GM18498 (cell line): Measurements from ENCODE around the gene CATSPERE.
"Not testable (repeated sequence)": the region's sequence is repeated elsewhere in the genome, so short reads cannot be mapped to it uniquely, and the experiment has no call there.

Experiments
- ATAC-seq: cut with Tn5 transposase; IDR thresholded peaks from one replicate; pipeline ENCODE4 v1.9.1; 2021; ENCODE audit warnings: mild to moderate bottlenecking, moderate library complexity; ENCODE audit not compliant: unreplicated experiment

The CATSPERE gene

DNA sequence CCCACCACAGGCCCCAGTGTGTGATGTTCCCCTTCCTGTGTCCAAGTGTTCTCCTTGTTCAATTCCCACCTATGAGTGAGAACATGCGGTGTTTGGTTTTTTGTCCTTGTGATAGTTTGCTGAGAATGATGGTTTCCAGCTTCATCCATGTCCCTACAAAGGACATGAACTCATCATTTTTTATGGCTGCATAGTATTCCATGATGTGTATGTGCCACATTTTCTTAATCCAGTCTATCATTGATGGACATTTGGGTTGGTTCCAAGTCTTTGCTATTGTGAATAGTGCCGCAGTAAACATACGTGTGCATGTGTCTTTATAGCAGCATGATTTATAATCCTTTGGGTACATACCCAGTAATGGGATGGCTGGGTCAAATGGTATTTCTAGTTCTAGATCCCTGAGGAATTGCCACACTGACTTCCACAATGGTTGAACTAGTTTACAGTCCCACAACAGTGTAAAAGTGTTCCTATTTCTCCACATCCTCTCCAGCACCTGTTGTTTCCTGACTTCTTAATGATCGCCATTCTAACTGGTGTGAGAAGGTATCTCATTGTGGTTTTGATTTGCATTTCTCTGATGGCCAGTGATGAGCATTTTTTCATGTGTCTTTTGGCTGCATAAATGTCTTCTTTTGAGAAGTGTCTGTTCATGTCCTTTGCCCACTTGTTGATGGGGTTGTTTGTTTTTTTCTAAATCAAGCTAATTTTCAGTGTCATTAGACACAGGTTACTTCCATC, 200.7 kb downstream of the CATSPERE start:
- not testable (repeated sequence) for ATAC-seq

DNA sequence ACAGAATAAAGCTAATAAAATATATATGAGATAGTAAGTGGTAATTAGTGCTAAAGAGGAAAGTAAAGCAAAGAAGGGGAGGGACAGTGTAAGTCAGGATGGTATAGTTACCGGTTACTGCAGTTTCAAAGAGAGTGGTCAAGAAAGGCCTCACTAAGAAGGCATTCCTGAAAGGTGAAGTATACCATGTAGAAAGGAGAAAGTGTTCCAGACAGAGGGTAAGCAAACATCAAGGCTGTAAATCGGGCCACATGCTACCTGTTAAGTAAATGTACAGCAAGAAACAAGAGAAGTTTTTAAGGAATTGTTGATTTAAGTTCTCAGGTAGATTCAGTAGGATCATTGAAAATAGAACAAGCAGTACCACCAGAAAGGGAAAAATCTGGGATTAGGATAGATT, 201.5 kb downstream of the CATSPERE start:
- ATAC-seq, result no peak

DNA sequence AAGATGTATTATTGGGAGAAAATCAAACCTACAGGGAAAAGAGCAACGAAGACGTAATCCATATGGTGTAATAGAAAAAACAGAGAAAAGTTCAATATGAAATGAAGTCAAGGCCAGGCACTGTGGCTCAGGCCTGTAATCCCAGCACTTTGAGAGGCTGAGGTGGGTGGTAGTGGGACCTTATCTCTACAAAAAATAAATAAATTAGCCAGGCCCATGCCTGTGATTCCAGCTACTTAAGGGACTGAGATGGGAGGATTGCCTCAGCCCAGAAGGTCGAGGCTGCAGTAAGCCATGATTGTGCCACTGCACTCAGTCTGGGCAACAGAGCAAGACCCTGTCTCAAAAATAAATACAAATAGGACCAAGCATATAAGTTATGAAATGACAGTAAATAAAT, 203.3 kb downstream of the CATSPERE start:
- ATAC-seq, result no peak

DNA sequence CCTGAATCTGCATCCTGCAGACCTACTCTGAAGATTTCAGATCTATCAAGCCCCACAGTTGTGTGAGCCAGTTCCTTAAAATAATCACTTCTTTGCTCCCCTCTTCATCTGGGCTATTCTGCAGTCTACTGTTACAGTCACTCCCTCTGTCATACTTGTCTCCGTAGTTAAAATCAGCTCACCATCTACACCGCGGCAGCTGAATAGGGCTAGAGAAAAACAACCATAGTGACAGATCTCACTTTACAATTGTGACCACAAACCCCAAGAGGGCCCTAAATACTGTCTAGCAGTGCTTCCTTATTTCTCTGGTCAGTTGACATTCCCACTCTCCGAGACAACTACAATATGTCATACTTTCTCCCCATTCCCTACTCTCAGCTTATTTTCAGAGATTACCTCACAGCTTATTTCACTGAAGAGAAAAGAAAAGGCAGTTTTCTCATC, 204.7 kb downstream of the CATSPERE start:
- ATAC-seq, result peak; percentile 89

DNA sequence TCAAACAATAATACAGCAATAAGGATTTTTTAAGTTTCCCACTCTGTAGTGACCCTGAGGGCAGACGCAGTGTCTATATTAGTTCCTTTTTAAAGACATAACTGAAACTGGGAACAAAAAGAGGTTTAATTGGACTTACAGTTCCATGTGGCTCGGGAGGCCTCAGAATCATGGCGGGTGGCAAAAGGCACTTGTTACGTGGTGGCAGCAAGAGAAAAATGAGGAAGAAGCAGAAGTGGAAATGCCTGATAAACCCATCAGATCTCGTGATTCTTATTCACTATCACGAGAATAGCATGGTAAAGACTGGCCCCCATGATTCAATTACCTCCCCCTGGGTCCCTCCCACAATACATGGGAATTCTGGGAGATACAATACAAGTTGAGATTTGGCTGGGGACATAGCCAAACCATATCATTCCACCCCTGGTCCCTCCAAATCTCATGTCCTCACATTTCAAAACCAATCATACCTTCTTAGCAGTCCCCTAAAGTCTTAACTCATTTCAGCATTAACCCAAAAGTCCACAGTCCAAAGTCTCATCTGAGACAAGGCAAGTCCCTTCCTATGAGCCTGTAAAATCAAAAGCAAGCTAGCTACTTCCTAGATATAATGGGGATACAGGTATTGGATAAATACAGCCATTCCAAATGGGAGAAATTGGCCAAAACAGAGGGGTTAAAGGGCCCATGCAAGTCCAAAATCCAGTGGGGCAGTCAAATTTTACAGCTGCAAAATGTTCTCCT, 205.8 kb downstream of the CATSPERE start:
- not testable (repeated sequence) for ATAC-seq

DNA sequence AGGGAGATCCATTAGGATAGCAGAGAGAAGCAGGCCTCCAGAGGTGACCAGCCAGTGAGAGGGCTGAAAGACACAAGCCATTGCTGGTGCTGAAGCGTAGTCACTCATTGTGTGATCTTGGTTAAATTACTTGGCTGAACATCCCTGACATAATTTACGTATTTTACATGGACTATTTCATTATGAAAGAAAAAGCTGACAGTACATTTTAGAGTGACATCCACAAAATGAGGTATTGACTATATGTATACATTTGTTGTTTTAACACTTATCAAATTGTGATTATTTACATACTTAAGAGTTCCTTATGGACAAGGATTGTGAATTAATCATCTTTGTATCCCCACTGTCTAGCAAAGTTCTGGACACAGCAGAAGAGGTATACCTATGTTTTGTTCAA, 206.7 kb downstream of the CATSPERE start:
- ATAC-seq, result no peak

DNA sequence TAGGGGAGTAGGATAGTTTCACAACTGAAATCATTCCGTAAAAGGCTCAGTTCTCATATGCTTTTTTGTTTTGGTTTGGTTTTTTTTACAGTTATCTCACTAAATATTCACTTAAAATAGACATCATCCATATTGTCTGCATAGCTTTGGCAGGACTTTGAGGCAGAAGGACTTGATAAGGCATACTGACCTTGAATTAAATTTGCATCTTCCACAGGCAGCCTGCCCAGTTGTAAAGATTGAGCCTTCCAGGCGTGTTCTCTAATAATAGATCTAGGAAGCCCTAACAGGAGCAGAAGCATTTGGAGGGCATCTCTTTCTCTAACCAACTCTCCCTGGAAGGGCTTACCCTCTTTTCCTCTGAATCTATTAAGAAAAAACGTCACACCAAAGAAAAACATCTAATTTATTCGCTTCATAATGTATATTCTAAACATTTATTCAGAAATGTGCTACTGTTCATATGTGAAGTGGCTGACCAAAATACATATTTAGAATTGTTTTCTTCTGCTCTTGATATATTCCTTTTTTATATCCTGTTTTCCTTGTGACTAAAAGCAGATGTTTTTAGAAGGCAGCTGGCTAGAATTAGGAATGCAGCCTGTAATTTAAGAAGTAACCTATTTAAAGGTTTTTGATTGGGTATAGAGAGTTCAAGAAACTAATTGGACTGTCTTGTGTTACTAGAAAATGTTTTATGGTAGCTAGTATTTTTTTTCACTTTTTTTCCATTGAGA, 212.0 kb downstream of the CATSPERE start:
- ATAC-seq, result no peak

DNA sequence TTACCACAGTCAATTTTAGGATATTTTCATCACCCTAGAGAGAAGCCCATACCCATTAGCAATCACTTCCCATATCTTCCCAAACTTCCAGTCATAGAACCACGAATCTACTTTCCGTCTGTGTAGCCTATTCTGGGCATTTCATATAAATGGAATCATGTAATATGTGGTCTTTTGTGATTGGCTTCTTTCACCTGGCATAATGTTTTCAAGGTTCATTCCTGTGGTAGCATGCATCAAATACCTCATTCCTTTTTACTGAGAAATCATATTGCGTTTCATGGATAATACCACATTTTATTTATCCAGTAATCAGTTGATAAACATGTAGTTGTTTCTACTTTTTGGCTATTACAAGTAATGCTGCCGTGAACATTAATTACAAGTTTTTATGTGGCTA, 213.4 kb downstream of the CATSPERE start:
- no peak for ATAC-seq

DNA sequence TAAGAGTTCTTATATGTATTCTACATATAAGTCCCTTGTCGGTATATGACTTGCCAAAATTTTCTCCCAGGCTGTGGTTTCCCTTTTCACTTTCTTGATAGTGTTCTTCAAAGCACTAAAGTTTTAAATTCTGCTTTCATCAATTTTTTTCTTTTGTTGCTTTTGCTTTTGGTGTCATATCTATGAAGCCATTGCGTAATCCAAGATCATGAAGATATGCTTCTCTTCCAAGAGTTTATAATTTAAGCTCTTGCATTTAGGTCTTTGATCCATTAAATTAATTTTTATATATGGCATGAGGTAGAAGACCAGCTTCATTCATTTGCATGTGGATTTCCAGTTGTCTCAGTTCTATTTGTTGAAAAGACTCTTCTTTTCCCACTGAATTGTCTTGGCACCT, 214.1 kb downstream of the CATSPERE start:
- ATAC-seq, result no peak

DNA sequence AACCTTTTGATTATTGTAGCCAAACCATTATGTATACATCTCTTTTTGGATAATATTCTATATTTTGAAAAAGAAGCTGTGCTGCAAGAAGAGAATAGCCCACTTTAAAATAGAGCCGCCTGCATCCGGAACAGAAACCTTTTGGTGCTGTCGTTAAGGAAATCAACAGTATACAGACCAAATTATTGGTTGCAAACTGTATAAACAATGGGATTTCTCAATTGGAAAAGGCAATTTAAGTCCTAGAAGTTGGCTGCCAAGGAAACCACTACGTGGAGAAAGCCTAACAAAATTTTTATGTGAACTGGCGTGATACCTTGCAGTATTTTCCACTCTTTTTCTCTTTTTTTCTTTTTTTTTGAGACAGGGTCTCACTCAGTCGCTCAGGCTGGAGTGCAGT, 217.6 kb downstream of the CATSPERE start:
- no peak for ATAC-seq

DNA sequence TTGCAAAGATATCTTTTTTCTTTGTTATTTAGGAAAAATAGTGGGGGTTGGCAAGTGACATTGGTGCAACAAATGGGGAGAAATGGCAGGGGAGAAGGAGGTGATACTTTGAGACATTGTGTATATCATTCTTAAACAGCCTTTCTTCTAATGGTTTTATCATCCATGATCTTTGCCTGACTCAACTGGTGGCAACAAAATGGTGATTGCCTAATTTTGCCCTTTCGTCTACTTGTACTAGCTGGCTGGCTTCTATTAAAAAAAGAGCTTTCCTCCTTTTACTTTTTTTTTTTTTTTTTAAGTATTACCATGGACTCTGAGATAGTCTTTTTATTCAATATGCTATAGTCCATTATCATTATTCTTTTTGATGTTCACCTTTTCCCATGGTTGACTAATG, 219.6 kb downstream of the CATSPERE start:
- no peak for ATAC-seq

DNA sequence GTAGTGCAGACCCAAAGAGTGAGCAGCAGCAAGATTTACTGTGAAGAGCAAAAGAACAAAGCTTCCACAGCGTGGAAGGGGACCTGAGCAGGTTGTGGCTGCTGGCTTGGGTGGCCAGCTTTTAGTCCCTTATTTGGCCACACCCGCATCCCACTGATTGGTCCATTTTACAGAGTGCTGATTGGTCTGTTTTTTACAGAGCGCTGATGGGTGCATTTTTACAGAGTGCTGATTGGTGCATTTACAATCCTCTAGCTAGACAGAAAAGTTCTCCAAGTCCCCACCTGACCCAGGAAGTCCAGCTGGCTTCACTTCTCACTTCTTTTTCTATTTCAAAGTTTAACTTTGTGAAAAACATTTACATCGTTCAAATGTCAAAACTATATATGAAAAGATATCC, 221.0 kb downstream of the CATSPERE start:
- ATAC-seq, result not testable (repeated sequence)
